Thymus (tissue), 11 donors: ENCODE measurements around the gene CEP72. TPM values are rescaled to one million over a fixed set of nuclear protein-coding genes. Genes with fewer than 3 reads are reported as not detected.

ENCODE experiments used
- DNase-seq, 9 donors: peaks; one replicate each; pipeline ENCODE4 v3.0.0-alpha.2; 2013; ENCODE audit warnings: low spot score in 9 of 9, low read depth in 6 of 9, missing footprints in 1 of 9
- H3K27ac ChIP-seq, 2 donors: one replicate each; pipeline ENCODE4 v1.5.1; 2013; ENCODE audit warnings: control low read depth in 1 of 2, low read depth in 1 of 2, low read length in 1 of 2, mild to moderate bottlenecking in 1 of 2, moderate library complexity in 1 of 2
- H3K27me3 ChIP-seq, 2 donors: one replicate each; pipeline ENCODE4 v1.5.1; 2013; ENCODE audit warnings: low read length in 1 of 2; ENCODE audit not compliant: control insufficient read depth in 2 of 2, insufficient read depth in 1 of 2
- H3K36me3 ChIP-seq, 2 donors: one replicate each; pipeline ENCODE4 v1.5.1; 2013; ENCODE audit warnings: low read length in 1 of 2, mild to moderate bottlenecking in 1 of 2, moderate library complexity in 1 of 2; ENCODE audit not compliant: control insufficient read depth in 2 of 2, insufficient read depth in 2 of 2
- H3K4me1 ChIP-seq, 2 donors: one replicate each; pipeline ENCODE4 v1.5.1; 2013; ENCODE audit warnings: low read length in 2 of 2; ENCODE audit not compliant: control insufficient read depth in 2 of 2, insufficient read depth in 2 of 2
- H3K4me3 ChIP-seq, 2 donors: one replicate each; pipeline ENCODE4 v1.5.1; 2013; ENCODE audit warnings: low read length in 2 of 2, control low read depth in 1 of 2, mild to moderate bottlenecking in 1 of 2
- H3K9me3 ChIP-seq, 2 donors: one replicate each; pipeline ENCODE4 v1.5.1; 2013; ENCODE audit warnings: low read length in 1 of 2, mild to moderate bottlenecking in 1 of 2; ENCODE audit not compliant: control insufficient read depth in 2 of 2, insufficient read depth in 1 of 2
- WGBS: extraction: QIAGEN DNeasy Blood & Tissue Kit; methylation state at CpG from one replicate; pipeline ENCODE4 v1.1.7; 2013; 5-methylcytosine and 5-hydroxymethylcytosine counted together
- polyA plus RNA-seq: library from polyadenylated mRNA; stranded (reverse); fragments of 200-250 nt; gene quantifications from one replicate; pipeline ENCODE4 v1.2.3, GENCODE V29; 2013
- total RNA-seq: library from RNA; stranded (reverse); fragments of 120-200 nt; gene quantifications from one replicate; pipeline ENCODE4 v1.2.4, GENCODE V29; 2013
- donor health status: healthy.

CEP72 gene
- total and polyA plus RNA-seq, 2 donors = 5.0 to 6.0 TPM

- H3K9me3 ChIP-seq = peaks cover 0 to 3% of the 10 kb centered on the region in 2 donors
- 98% methylated on average over 12 of the region's 12 CpGs for WGBS
- no peak for DNase-seq
- no peaks in the 10 kb centered on the region for H3K27me3 ChIP-seq
- no peak overlapping the region for H3K4me3 ChIP-seq
- no peak overlapping the region for H3K27ac ChIP-seq
- peaks cover 31 to 39% of the 10 kb centered on the region in 2 donors for H3K36me3 ChIP-seq
- H3K4me1 ChIP-seq = peaks cover 0 to 2% of the 10 kb centered on the region in 2 donors
These were observed 5.8 kb downstream of the CEP72 start for GRCh38 chr5:617896-618295.

GRCh38 chr5:618450-618849, 6.3 kb downstream of the CEP72 start:
- Histone ChIP-seq H3K36me3 (peaks cover 31 to 39% of the 10 kb centered on the region in 2 donors), H3K4me1 (no peaks in the 10 kb centered on the region), H3K4me3 (no peak overlapping the region), H3K27ac (no peak overlapping the region), H3K9me3 (no peaks in the 10 kb centered on the region), H3K27me3 (no peaks in the 10 kb centered on the region)
- WGBS = over 99% methylated on average over 5 of the region's 5 CpGs
- DNase-seq = no peak

- Histone ChIP-seq H3K9me3 (no peaks in the 10 kb centered on the region), H3K4me1 (no peaks in the 10 kb centered on the region), H3K4me3 (no peak overlapping the region), H3K27ac (no peak overlapping the region), H3K36me3 (peaks cover 31 to 40% of the 10 kb centered on the region in 2 donors), H3K27me3 (no peaks in the 10 kb centered on the region)
- DNase-seq = no peak
- WGBS = 97% methylated on average over 16 of the region's 16 CpGs
These were observed 7.3 kb downstream of the CEP72 start for GRCh38 chr5:619444-619843.

- H3K9me3 ChIP-seq = no peaks in the 10 kb centered on the region
- no peak overlapping the region for H3K27ac ChIP-seq
- WGBS = 97% methylated on average over 20 of the region's 20 CpGs
- H3K4me3 ChIP-seq = no peak overlapping the region
- H3K4me1 ChIP-seq = no peaks in the 10 kb centered on the region
- H3K27me3 ChIP-seq = no peaks in the 10 kb centered on the region
- peaks cover 31 to 47% of the 10 kb centered on the region in 2 donors for H3K36me3 ChIP-seq
- DNase-seq = no peak
These were observed 8.0 kb downstream of the CEP72 start for GRCh38 chr5:620152-620551.

GRCh38 chr5:620586-621180, 8.5 kb downstream of the CEP72 start:
- Histone ChIP-seq H3K9me3 (no peaks in the 10 kb centered on the region), H3K4me1 (no peaks in the 10 kb centered on the region), H3K4me3 (no peak overlapping the region), H3K36me3 (peaks cover 31 to 52% of the 10 kb centered on the region in 2 donors), H3K27me3 (no peaks in the 10 kb centered on the region), H3K27ac (no peak overlapping the region)
- DNase-seq = no peak
- 98% methylated on average over 8 of the region's 8 CpGs for WGBS

- WGBS = 98% methylated on average over 16 of the region's 16 CpGs
- Histone ChIP-seq H3K4me1 (no peaks in the 10 kb centered on the region), H3K27ac (no peak overlapping the region), H3K27me3 (no peaks in the 10 kb centered on the region), H3K9me3 (no peaks in the 10 kb centered on the region), H3K36me3 (peaks cover 31 to 58% of the 10 kb centered on the region in 2 donors), H3K4me3 (no peak overlapping the region)
- no peak for DNase-seq
These were observed 9.2 kb downstream of the CEP72 start for GRCh38 chr5:621341-621761.

- Histone ChIP-seq H3K27me3 (no peaks in the 10 kb centered on the region), H3K9me3 (no peaks in the 10 kb centered on the region), H3K27ac (no peak overlapping the region), H3K36me3 (peaks cover 28 to 59% of the 10 kb centered on the region in 2 donors), H3K4me3 (no peak overlapping the region), H3K4me1 (no peaks in the 10 kb centered on the region)
- WGBS = 99% methylated on average over 9 of the region's 9 CpGs
- no peak for DNase-seq
These were observed 10.2 kb downstream of the CEP72 start for GRCh38 chr5:622359-622758.

- no peaks in the 10 kb centered on the region for H3K27me3 ChIP-seq
- no peak overlapping the region for H3K27ac ChIP-seq
- peaks cover 32 to 62% of the 10 kb centered on the region in 2 donors for H3K36me3 ChIP-seq
- no peaks in the 10 kb centered on the region for H3K4me1 ChIP-seq
- no peak for DNase-seq
- no peaks in the 10 kb centered on the region for H3K9me3 ChIP-seq
- no peak overlapping the region for H3K4me3 ChIP-seq
- WGBS = 96% methylated on average over 31 of the region's 31 CpGs
These were observed 10.9 kb downstream of the CEP72 start for GRCh38 chr5:622946-623522.

GRCh38 chr5:623531-623930, 11.4 kb downstream of the CEP72 start:
- Histone ChIP-seq H3K4me1 (no peaks in the 10 kb centered on the region), H3K9me3 (no peaks in the 10 kb centered on the region), H3K4me3 (no peak overlapping the region), H3K27ac (no peak overlapping the region), H3K27me3 (no peaks in the 10 kb centered on the region), H3K36me3 (peaks cover 32 to 66% of the 10 kb centered on the region in 2 donors)
- WGBS = 98% methylated on average over 13 of the region's 13 CpGs
- DNase-seq = no peak
